Measurements from ENCODE around the gene CRYL1.

CRYL1 gene

DNA sequence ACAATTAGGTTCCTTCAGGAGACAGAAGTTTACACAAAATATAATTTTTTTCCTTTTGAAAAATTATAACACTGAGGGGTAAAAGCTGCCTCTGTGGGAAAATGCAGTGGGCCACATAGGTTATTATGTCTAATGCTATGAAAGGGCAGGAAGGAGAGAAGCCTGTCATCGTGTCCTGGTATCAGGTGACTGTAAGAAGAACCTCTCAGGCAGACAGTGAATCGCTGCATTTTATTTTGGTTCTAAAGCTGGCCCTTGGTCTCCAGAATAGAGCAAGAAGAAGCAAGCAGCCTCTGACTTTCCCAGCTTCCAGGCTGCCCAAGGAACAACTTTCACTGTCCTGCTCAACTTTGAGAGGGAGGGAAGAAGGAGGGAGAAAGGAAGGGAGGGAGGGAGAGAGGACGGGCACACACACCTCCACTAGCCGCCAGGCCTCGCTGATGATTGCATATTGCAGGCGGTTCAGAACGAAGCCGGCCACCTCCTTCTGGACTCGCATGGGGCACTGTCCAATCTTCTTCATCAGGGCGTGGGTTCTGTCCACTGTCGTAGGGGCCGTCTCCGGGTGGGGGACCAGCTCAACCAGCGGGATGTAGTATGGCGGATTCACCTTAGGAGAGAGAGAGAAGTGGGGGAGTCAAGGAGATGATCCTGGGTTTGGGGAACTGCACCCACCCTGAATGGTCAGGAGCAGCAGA lies 93.8 kb downstream of the CRYL1 start:
- no peak for TF ChIP-seq CTCF (IDR thresholded peaks at IDR 0.05; ENCODE audit: low read depth, low read length)
- DNase-seq (ENCODE audit: extremely low read depth, low read depth) = no peak

DNA sequence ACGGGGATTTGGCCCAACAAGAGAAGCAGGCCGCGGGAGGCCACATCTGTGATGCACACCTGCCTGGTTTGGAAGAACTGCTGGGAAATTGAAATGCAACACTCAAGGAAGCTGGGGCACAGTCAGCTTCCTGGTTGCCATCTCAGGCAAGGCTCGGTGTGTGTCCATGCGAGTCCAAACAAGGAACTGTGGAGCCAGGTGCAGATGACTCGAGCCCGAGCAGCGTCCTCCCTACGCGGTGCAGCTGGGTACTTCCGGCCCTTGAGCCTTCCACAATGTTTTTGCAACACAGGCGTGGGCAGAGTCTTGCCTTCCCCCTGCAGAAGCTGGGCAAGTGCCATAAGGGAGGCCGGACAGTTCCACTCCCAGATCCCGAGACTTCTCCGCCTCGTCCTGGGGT lies 94.6 kb downstream of the CRYL1 start:
- TF ChIP-seq CTCF (IDR thresholded peaks at IDR 0.05; ENCODE audit: low read depth, low read length) = no peak
- no peak for DNase-seq (ENCODE audit: extremely low read depth, low read depth)

DNA sequence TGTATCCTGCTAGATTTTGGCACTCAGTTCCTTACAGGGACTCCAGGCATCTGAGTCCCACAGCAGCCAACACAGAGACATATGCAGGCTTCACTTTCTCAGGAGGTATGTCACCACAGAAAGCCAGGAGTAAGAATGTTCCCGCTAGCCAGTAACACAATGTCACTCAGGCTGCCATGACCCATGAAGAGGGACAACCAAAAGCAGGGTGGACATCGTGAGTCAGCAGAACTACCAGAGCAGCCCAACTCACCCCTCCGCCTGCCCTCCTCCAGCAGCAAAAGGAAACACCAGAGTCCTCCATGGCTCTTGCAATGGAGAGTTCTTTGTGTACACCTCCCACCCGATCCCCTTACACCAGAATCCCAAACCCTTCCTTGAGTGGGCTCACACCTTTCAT lies 95.4 kb downstream of the CRYL1 start:
- DNase-seq (ENCODE audit: extremely low read depth, low read depth) = no peak
- TF ChIP-seq CTCF (IDR thresholded peaks at IDR 0.05; ENCODE audit: low read depth, low read length) = no peak

- DNase-seq (ENCODE audit: extremely low read depth, low read depth) = no peak
- TF ChIP-seq CTCF (IDR thresholded peaks at IDR 0.05; ENCODE audit: low read depth, low read length) = no peak
These were observed 96.0 kb downstream of the CRYL1 start for GRCh38 chr13:20429682-20430081.

DNA sequence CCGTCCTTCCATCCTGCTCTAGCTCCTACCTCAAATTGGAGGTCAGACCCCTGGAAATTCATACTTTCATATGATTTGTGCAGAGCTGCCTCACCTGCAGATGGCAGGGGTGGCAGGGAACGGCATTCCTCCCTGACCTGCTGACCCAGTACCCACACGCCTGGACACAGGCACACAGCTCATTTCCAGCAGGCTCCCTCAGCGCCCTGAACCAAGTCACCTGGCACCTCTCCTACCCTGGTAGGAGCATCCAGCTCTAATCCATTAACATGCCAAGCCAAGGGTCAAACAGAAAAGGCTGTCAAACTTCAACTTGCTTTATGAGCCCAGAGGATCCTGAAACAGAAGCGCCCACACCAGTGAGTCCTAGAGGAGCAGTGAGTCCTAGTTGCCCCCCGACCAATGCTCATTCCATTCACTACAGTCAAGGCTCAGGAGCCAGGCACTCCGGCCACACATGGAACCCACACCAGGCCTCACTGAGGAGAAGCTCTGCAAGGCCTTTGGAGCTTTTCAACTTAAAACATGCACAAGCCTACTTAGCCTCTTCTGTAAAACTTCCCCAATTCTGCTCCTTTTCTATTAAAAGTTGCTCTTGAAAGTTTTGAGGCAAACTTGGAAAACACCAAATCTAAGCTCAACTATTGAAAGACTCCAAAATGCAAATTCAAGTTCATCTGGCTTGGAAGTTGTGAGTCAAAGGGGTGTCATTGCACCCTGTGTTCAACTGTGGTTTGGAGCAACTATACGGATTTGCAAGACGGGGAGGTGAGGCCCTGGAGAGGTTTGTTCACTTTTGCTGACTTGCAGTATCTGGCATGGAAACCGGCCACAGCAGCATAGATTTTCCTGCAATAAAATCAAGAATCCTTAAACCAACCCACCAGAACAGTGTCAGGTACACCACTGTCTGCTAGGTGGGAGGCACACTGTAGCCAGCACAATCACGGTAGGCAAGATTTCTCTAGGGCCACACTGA lies 96.7 kb downstream of the CRYL1 start:
- TF ChIP-seq CTCF (IDR thresholded peaks at IDR 0.05; ENCODE audit: low read depth, low read length) = no peak
- DNase-seq (ENCODE audit: extremely low read depth, low read depth) = no peak

GRCh38 chr13:20426766-20427448 lies 98.8 kb downstream of the CRYL1 start:
- DNase-seq (ENCODE audit: extremely low read depth, low read depth) = no peak

More at GRCh38 chr13:20426766-20427448, 98.8 kb downstream of the CRYL1 start:
- no peak for TF ChIP-seq CTCF (IDR thresholded peaks at IDR 0.05; ENCODE audit: low read depth, low read length)

All from AG09319 (cell line).